IMR-90 (cell line): ENCODE results near the gene OSBPL8. TPM values are rescaled to one million over a fixed set of nuclear protein-coding genes. Genes with fewer than 3 reads are reported as not detected.

Experiments used
- ATAC-seq: fragments of 200-7000 bp; cut with Tn5 transposase; 2 replicates; pipeline ENCODE4 v1.9.1; 2020; ENCODE audit warnings: low read depth, mild to moderate bottlenecking, moderate library complexity
- BruUV-seq: library from RNA; stranded (reverse); fragments of 400-500 nt; replicated peaks from 2 replicates; lab custom pipeline; 2021; lab: Mats Ljungman, UMichigan
- CTCF ChIA-PET: fragments of 300-600 bp; formaldehyde crosslinking; extraction: SDS; loops from one replicate; lab custom pipeline; 2021; ENCODE audit warnings: antibody characterized with exemption; lab: Yijun Ruan, JAX
- POLR2A ChIA-PET: fragments of 300-600 bp; sonication (Branson Sonifier 250); formaldehyde crosslinking; loops from one replicate; lab custom pipeline; 2022; ENCODE audit warnings: antibody characterized with exemption; ENCODE audit not compliant: unreplicated experiment; lab: Charles Lee
- DNase-seq: peaks from one replicate; pipeline ENCODE4 v3.0.0; 2013
- H2AFZ ChIP-seq: replicated peaks from 2 replicates; pipeline ENCODE3; 2013; ENCODE audit warnings: low read length, mild to moderate bottlenecking; ENCODE audit not compliant: poor library complexity
- H2AK5ac ChIP-seq: 2 replicates; pipeline ENCODE4 v1.6.1; 2013; ENCODE audit warnings: low read depth, low read length, inconsistent platforms
- H2AK9ac ChIP-seq: replicated peaks from 2 replicates; pipeline ENCODE3; 2013; ENCODE audit warnings: mild to moderate bottlenecking, low read depth, low read length, moderate library complexity; ENCODE audit not compliant: poor library complexity
- H2BK120ac ChIP-seq: 2 replicates; pipeline ENCODE4 v1.6.1; 2013; ENCODE audit warnings: low read depth, low read length, inconsistent platforms
- H2BK15ac ChIP-seq: 3 replicates; pipeline ENCODE4 v1.6.1; 2013; ENCODE audit warnings: low read depth, low read length, inconsistent platforms
- H2BK20ac ChIP-seq: 2 replicates; pipeline ENCODE4 v1.6.1; 2013; ENCODE audit warnings: low read depth, mild to moderate bottlenecking, inconsistent platforms, low read length, moderate library complexity
- H2BK5ac ChIP-seq: 2 replicates; pipeline ENCODE4 v1.6.1; 2013; ENCODE audit warnings: mild to moderate bottlenecking, low read depth, low read length, inconsistent platforms; ENCODE audit not compliant: poor library complexity, severe bottlenecking
- H3K14ac ChIP-seq: replicated peaks from 2 replicates; pipeline ENCODE4 v1.6.1; 2013; ENCODE audit warnings: low read depth, low read length, inconsistent platforms
- H3K18ac ChIP-seq: 2 replicates; pipeline ENCODE4 v1.6.1; 2013; ENCODE audit warnings: low read depth, low read length, control low read depth
- H3K23ac ChIP-seq: 2 replicates; pipeline ENCODE4 v1.6.1; 2013; ENCODE audit warnings: low read depth, low read length, inconsistent platforms
- H3K27ac ChIP-seq: 2 replicates; pipeline ENCODE4 v1.5.1; 2013; ENCODE audit warnings: mild to moderate bottlenecking, control low read depth, low read length; ENCODE audit not compliant: insufficient read depth
- H3K27me3 ChIP-seq: 2 replicates; pipeline ENCODE4 v1.6.1; 2013; ENCODE audit warnings: low read length; ENCODE audit not compliant: control insufficient read depth, insufficient read depth
- H3K36me3 ChIP-seq: 2 replicates; pipeline ENCODE4 v1.6.1; 2013; ENCODE audit warnings: low read length, mixed read lengths; ENCODE audit not compliant: control insufficient read depth, insufficient read depth
- H3K4ac ChIP-seq: 2 replicates; pipeline ENCODE4 v1.6.1; 2013; ENCODE audit warnings: low read depth, low read length, inconsistent platforms
- H3K4me1 ChIP-seq: 2 replicates; pipeline ENCODE4 v1.6.1; 2013; ENCODE audit warnings: low read length, mixed read lengths; ENCODE audit not compliant: control insufficient read depth, insufficient read depth
- H3K4me2 ChIP-seq: 2 replicates; pipeline ENCODE4 v1.6.1; 2013; ENCODE audit warnings: low read depth, mild to moderate bottlenecking, control low read depth, low read length, moderate library complexity
- H3K4me3 ChIP-seq: 2 replicates; pipeline ENCODE4 v1.5.1; 2013; ENCODE audit warnings: low read depth, mild to moderate bottlenecking, control low read depth, low read length, moderate library complexity; ENCODE audit not compliant: insufficient read depth
- H3K56ac ChIP-seq: 2 replicates; pipeline ENCODE4 v1.6.1; 2013; ENCODE audit warnings: low read length, inconsistent platforms; ENCODE audit not compliant: insufficient read depth; ENCODE audit errors: extremely low read depth
- H3K79me1 ChIP-seq, 2 experiments: 2 replicates each; pipeline ENCODE4 v1.6.1; 2013; ENCODE audit warnings: low read length in 2 of 2, inconsistent platforms in 1 of 2, low read depth in 1 of 2
- H3K9ac ChIP-seq: 2 replicates; pipeline ENCODE4 v1.6.1; 2013; ENCODE audit warnings: low read depth, low read length, control low read depth
- H3K9me1 ChIP-seq: 2 replicates; pipeline ENCODE4 v1.6.1; 2013; ENCODE audit warnings: low read length, inconsistent platforms; ENCODE audit not compliant: insufficient read depth
- H3K9me3 ChIP-seq: 2 replicates; pipeline ENCODE4 v1.6.1; 2013; ENCODE audit warnings: low read length; ENCODE audit not compliant: control insufficient read depth, insufficient read depth
- H4K20me1 ChIP-seq: 2 replicates; pipeline ENCODE4 v1.6.1; 2013; ENCODE audit warnings: low read length, inconsistent platforms; ENCODE audit not compliant: insufficient read depth
- H4K5ac ChIP-seq: 2 replicates; pipeline ENCODE4 v1.6.1; 2013; ENCODE audit warnings: mild to moderate bottlenecking, low read depth, low read length, control low read depth
- H4K8ac ChIP-seq, 2 experiments: 2 replicates each; pipeline ENCODE4 v1.6.1; 2013; ENCODE audit warnings: low read depth in 2 of 2, low read length in 2 of 2, control low read depth in 1 of 2, inconsistent platforms in 1 of 2
- H4K91ac ChIP-seq: 2 replicates; pipeline ENCODE4 v1.6.1; 2013; ENCODE audit warnings: low read depth, low read length, inconsistent platforms; ENCODE audit not compliant: insufficient read depth
- BHLHE40 ChIP-seq: fragments of 150-350 bp; IDR thresholded peaks from 2 replicates; pipeline ENCODE4 v1.6.1; 2016; ENCODE audit warnings: mild to moderate bottlenecking, low read depth, low read length
- CEBPB ChIP-seq: IDR thresholded peaks from 2 replicates; pipeline ENCODE4 v1.6.1; 2012; ENCODE audit warnings: low read depth, low read length, improper control_type of control experiment
- CHD1 ChIP-seq: IDR thresholded peaks from 2 replicates; pipeline ENCODE4 v1.6.1; 2012; ENCODE audit warnings: low read depth, low read length, improper control_type of control experiment
- CTCF ChIP-seq: conservative IDR thresholded peaks from 2 replicates; pipeline ENCODE4 v1.5.1; 2012; ENCODE audit warnings: mild to moderate bottlenecking, low read depth, low read length, improper control_type of control experiment
- ELK1 ChIP-seq: fragments of 150-350 bp; IDR thresholded peaks from 2 replicates; pipeline ENCODE4 v1.6.1; 2016; ENCODE audit warnings: low read depth, mild to moderate bottlenecking, low read length, moderate library complexity, borderline replicate concordance
- FOS ChIP-seq: fragments of 150-350 bp; IDR thresholded peaks from 2 replicates; pipeline ENCODE4 v1.6.1; 2016; ENCODE audit warnings: low read depth, low read length
- MAFK ChIP-seq: IDR thresholded peaks from 2 replicates; pipeline ENCODE4 v1.6.1; 2012; ENCODE audit warnings: low read depth, low read length, improper control_type of control experiment
- MAZ ChIP-seq: IDR thresholded peaks from 2 replicates; pipeline ENCODE4 v1.6.1; 2012; ENCODE audit warnings: low read depth, mild to moderate bottlenecking, low read length, improper control_type of control experiment, moderate library complexity, borderline replicate concordance
- MXI1 ChIP-seq: IDR thresholded peaks from 2 replicates; pipeline ENCODE4 v1.6.1; 2012; ENCODE audit warnings: low read depth, mild to moderate bottlenecking, low read length, moderate library complexity, borderline replicate concordance
- NFE2L2 ChIP-seq: fragments of 150-350 bp; IDR thresholded peaks from 2 replicates; pipeline ENCODE4 v1.6.1; 2016; ENCODE audit warnings: low read depth, mild to moderate bottlenecking, low read length
- POLR2A ChIP-seq: IDR thresholded peaks from 2 replicates; pipeline ENCODE4 v1.6.1; 2012; ENCODE audit warnings: mild to moderate bottlenecking, low read depth, low read length
- RAD21 ChIP-seq: IDR thresholded peaks from 2 replicates; pipeline ENCODE4 v1.6.1; 2012; ENCODE audit warnings: low read length, improper control_type of control experiment
- RCOR1 ChIP-seq: IDR thresholded peaks from 2 replicates; pipeline ENCODE4 v1.6.1; 2012; ENCODE audit warnings: mild to moderate bottlenecking, low read length, improper control_type of control experiment; ENCODE audit not compliant: insufficient replicate concordance
- RFX5 ChIP-seq: IDR thresholded peaks from 2 replicates; pipeline ENCODE4 v1.8.0; 2012; ENCODE audit warnings: low read depth, mild to moderate bottlenecking, low read length, moderate library complexity
- SMC3 ChIP-seq: fragments of 150-350 bp; IDR thresholded peaks from 2 replicates; pipeline ENCODE4 v1.6.1; 2016; ENCODE audit warnings: low read depth, mild to moderate bottlenecking, antibody characterized with exemption, low read length, moderate library complexity
- dilution Hi-C: fragments of 300-500 bp; cut with HindIII; formaldehyde crosslinking; loops from one replicate; pipeline ENCODE4 v1.14.3; 2018; ENCODE audit warnings: low sequenced_read_pairs; ENCODE audit not compliant: unreplicated experiment
- in situ Hi-C: fragments of 300-500 bp; cut with MboI; formaldehyde crosslinking; loops from 3 replicates; pipeline ENCODE4 v1.14.3; 2019; ENCODE audit warnings: low sequenced_read_pairs, inconsistent platforms, mixed read lengths
- intact Hi-C: fragments of 100-400 bp; cut with micrococcal nuclease; formaldehyde crosslinking; loops from 2 replicates; pipeline ENCODE4 v1.10.0; 2022
- polyA plus RNA-seq, 3 experiments: library from polyadenylated mRNA; depleted of rRNA; stranded (reverse); fragments of >200 nt; gene quantifications; 2 replicates each; pipeline ENCODE4 v1.2.3, GENCODE V29; 2012; ENCODE audit warnings: low replicate concordance in 1 of 3
- total RNA-seq: library from RNA; depleted of rRNA; stranded (reverse); fragments of >200 nt; gene quantifications from 2 replicates; pipeline ENCODE4 v1.2.3, GENCODE V29; 2012
- TF ChIP-seq, protein P1 (sequence below): fragments of 150-350 bp; IDR thresholded peaks from 2 replicates; pipeline ENCODE4 v1.6.1; 2017; ENCODE audit warnings: mild to moderate bottlenecking, antibody characterized with exemption, low read length, low read depth

OSBPL8 gene
- total and polyA plus RNA-seq, 2 of the 4 experiments (the other 2 are of a cell fraction), result 17.8 to 24.2 TPM

GRCh38 chr12:76591476-76591875, 31.9 kb upstream of the OSBPL8 start:
- Histone ChIP-seq H4K8ac (no peak overlapping the region), H4K20me1 (no peaks in the 10 kb centered on the region), H3K18ac (no peak overlapping the region), H3K56ac (no peak overlapping the region), H3K27me3 (no peaks in the 10 kb centered on the region), H2BK20ac (no peak overlapping the region), H3K4ac (no peak overlapping the region), H2BK120ac (no peak overlapping the region), H3K23ac (no peak overlapping the region), H3K27ac (no peak overlapping the region), H3K4me2 (no peak overlapping the region), H4K91ac (no peak overlapping the region), H3K9ac (no peak overlapping the region), H2AFZ (no peak overlapping the region), H3K9me3 (no peaks in the 10 kb centered on the region), H3K4me1 (peaks cover 8% of the 10 kb centered on the region), H3K14ac (no peak overlapping the region), H3K79me1 (no peaks in the 10 kb centered on the region), H2AK9ac (no peak overlapping the region), H2BK5ac (no peak overlapping the region), H2BK15ac (no peak overlapping the region), H3K36me3 (no peaks in the 10 kb centered on the region), H4K5ac (no peak overlapping the region), H3K4me3 (no peak overlapping the region), H2AK5ac (no peak overlapping the region), H3K9me1 (no peaks in the 10 kb centered on the region)
- ChIA-PET CTCF (no interaction called here), POLR2A (no interaction called here)
- dilution Hi-C loops (no loop called here), intact Hi-C loops (no loop called here), in situ Hi-C loops (no loop called here)
- peak; percentile 48 for DNase-seq
- no peak for ATAC-seq
- BruUV-seq, result no TSS peak
- TF ChIP-seq ELK1, result no peak
- no peak for TF ChIP-seq POLR2A
- TF ChIP-seq CEBPB, result no peak
- no peak for TF ChIP-seq FOS
- no peak for TF ChIP-seq SMC3
- no peak for TF ChIP-seq MXI1
- no peak for TF ChIP-seq RAD21
- TF ChIP-seq CTCF, result no peak
- no peak for TF ChIP-seq BHLHE40
- no peak for TF ChIP-seq MAZ
- TF ChIP-seq RCOR1, result no peak
- TF ChIP-seq, protein P1, sequence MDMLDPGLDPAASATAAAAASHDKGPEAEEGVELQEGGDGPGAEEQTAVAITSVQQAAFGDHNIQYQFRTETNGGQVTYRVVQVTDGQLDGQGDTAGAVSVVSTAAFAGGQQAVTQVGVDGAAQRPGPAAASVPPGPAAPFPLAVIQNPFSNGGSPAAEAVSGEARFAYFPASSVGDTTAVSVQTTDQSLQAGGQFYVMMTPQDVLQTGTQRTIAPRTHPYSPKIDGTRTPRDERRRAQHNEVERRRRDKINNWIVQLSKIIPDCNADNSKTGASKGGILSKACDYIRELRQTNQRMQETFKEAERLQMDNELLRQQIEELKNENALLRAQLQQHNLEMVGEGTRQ, result no peak
- TF ChIP-seq MAFK, result no peak
- no peak for TF ChIP-seq NFE2L2
- no peak for TF ChIP-seq RFX5
- no peak for TF ChIP-seq CHD1
